HG03175 (cell line): ENCODE data around the gene CFI.
"Not testable (repeated sequence)": the region's sequence is repeated elsewhere in the genome, so short reads cannot be mapped to it uniquely, and the experiment has no call there.

Source experiments
- ATAC-seq: cut with Tn5 transposase; IDR thresholded peaks from one replicate; pipeline ENCODE4 v1.9.1; 2021; ENCODE audit warnings: mild to moderate bottlenecking, moderate library complexity; ENCODE audit not compliant: unreplicated experiment

Gene CFI

GRCh38 chr4:109798866-109799265, 2.9 kb downstream of the CFI start:
- ATAC-seq = no peak

- no peak for ATAC-seq
These were observed 6.7 kb downstream of the CFI start for GRCh38 chr4:109795059-109795458.

- no peak for ATAC-seq
These were observed 14.0 kb downstream of the CFI start for GRCh38 chr4:109787807-109788206.

DNA sequence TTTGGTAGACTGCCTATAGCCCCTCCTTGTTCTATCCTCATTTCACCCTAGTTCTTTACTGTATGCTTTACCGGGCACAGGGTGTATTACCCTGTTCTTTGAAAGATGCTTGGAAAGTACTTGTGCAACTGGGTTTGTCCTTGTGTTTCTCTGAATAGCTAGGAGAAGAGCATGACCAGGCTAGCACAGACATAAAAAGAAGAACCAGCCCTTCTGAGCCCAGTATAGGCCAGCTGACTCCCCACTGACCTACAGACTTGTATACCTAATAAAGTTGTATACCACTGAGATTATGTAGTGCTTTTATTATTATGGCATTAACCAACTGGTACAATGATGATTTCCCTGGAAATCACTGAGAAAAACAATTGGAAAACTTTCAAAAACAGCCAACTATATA, 15.0 kb downstream of the CFI start:
- ATAC-seq = no peak

DNA sequence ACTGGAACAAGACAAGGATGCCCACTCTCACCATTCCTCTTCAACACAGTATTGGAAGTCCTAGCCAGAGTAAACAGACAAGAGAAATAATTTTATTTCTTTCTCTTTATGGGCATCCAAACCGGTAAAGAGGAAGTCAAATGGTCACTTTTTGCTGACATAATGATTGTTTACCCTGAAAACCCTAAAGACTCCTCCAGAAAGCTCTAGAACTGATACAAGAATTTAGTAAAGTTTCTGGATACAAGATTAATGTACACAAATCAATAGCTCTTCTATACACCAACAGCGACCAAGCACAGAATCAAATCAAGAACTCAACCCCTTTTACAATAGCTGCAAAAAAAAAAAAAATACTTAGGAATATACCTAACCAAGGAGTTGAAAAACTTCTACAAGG, 19.7 kb downstream of the CFI start:
- ATAC-seq = not testable (repeated sequence)

- ATAC-seq = no peak
These were observed 36.9 kb downstream of the CFI start for GRCh38 chr4:109764789-109765402.

DNA sequence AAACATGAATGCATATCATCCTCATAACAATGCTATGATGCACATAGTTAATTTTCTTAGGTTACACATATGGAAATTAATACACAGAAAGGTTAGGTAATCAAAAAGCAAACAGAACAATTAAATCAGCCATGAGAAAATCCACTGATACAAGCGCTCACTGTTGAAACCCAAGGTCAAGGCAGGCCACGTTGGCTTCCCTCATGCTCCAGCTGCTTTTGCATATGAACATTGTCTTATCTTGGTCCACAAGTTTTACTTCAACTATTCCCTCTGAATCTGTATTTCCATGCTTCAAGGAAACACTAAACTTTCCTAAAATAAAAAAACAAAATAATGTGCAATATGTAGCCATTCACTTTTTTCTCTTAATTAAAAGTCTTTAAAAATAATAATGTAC, 37.4 kb downstream of the CFI start:
- ATAC-seq = no peak

DNA sequence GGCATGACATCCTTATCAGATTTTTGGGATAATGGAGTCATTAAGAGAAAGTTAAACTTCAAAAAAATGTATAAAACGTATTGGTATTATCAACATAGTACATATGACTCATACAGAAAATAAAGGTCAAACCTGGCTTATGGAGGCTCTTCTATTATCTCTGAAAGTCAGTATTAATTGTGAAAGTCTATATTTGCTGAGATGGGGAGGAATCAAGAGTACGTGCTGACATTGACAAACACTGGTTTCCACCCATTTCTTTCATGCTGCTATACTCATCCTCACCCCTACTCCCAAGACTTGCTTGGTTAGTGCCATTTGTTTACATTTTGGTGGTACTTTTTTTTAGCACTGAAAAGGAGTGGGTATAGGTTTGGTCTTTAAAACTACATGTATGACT, 41.1 kb downstream of the CFI start:
- ATAC-seq = no peak

DNA sequence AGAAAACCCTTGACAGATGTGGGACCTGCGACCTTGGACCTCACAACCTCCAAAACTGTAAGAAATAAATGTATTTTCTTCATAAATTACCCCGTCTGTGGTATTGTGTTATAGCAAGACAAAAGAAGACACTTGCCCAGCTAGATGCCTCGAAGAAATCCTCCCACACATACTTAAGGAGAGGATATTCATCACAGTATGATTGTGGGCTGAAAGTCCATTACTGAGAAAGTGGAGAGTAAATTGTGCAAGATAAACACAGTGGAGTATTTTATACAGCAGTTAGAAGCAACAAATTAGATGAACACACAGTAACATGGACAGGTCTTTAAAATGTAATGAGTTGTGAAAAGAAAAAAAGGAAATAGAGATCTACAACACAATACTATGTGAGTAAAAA, 46.1 kb downstream of the CFI start:
- ATAC-seq = no peak

GRCh38 chr4:109754093-109754857, 47.5 kb downstream of the CFI start:
- no peak for ATAC-seq

DNA sequence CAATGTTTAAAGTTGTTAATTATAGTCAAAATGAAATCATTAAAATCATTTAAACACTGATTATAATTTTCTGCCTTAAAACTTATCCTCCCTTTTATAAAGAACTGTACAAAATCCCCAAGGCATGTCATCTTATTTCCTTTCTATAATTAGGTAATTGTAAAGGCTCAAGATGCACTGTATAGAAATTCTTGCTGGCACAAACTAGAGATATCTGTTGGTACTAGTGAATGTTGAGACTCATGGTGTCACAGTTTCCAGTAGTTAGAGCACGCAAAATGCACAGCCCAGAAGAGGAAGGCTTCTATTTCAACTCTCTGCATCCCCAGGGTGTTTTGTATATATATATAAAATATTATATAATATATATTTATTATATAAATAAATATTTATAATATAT, 49.3 kb downstream of the CFI start:
- ATAC-seq = no peak

- ATAC-seq = no peak
These were observed 49.9 kb downstream of the CFI start for GRCh38 chr4:109751852-109752251.

DNA sequence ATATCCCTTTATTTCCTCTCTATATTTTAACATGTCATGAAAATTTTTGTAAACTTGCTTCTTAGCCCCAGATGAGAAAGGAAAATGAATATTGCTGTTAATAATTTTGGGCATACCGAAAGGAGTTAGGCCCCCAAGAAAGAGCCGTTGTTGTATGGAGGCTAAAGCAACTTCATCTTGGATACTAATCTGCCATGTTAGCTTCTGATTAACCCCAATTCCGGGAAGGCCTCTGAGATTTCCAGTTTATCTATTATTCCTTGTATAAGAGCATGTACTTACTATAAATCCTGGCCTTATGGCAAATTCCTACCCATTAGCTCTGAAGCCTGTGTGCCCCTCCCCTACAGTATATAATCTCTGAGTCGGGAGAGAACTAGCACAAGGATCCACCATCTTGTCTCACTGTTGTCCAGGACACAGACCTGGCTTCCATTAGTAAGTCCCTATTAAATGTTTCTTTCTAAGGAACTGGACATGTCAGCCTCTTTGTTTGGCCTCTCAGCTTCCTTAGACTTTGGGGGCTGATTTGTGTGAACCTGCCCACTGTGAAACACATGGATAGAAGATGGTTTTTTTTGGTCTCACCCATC, 51.1 kb downstream of the CFI start:
- no peak for ATAC-seq

DNA sequence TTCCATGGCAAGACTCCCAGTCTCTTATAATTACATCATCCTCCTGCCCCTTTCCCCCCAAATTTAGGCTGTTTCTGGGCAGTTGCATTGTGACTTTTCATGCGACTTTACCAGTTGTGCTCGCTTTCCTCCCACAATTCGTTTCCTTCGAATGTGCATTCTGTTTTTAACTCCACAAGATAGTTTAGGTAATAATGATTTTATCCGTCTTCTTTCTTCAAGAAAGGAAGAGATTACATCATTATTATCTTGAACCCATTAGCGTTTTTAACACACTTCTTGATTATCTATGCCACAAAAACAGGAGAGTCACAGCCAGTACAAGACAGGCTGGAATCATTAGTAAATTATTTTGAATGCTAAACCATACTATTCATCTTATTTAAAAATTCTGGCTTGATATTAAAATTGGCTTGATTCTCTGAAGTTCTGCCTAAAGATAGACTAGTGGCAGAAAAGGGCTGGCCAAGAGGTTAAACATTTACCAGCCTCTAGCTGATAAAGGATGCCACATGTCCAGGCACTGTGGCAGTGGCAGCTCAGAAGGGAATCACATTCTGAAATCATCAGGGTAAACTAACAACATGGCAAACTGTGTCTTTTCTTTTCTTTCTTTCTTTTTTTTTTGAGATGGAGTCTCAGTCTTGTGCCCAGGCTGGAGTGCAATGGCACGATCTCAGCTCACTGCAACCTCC, 52.3 kb downstream of the CFI start:
- ATAC-seq = no peak

- ATAC-seq = no peak
These were observed 53.7 kb downstream of the CFI start for GRCh38 chr4:109748114-109748513.

GRCh38 chr4:109746728-109747127, 55.1 kb downstream of the CFI start:
- ATAC-seq = no peak

GRCh38 chr4:109745830-109746229, 56.0 kb downstream of the CFI start:
- ATAC-seq = no peak

GRCh38 chr4:109739547-109739946, 62.3 kb downstream of the CFI start:
- no peak for ATAC-seq

DNA sequence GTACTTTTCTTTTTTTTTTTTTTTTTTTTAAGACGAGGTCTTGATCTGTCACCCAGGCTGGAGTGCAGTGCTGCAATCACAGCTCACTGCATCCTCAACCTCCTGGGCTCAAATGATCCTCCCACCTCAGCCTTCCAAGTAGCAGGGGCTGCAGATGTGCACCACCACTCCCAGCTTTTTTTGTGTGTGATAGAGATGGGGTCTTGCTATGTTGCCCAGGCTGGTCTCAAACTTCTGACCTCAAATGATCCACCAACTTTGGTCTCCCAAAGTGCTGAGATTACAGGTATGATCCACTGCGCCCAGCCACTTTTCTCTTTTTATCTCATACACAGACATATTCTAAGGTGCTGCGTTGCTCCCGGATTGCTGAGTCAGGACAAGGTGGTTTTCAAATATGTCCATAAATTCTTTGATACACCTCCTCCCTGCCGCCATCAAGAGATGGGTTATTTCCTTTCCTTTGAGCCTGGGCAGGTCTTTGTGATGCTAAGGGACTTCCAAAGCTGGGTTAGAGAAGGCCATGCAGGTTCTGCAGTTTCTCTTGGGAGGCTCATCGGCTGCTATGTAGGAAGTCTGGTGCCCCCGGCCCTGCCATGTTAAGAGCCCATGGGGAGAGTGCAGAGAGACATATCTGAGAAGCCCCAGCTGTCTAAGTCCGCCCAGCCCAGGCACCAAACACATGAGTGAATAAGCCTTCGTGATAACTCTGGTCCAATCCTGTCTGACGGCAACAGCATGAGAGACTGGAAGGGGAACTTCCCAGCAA, 63.5 kb downstream of the CFI start:
- no peak for ATAC-seq

- no peak for ATAC-seq
These were observed 66.0 kb downstream of the CFI start for GRCh38 chr4:109735566-109736365.
